Fibroblast of mammary gland (primary cell): Measurements from ENCODE around the gene FAM131B.
"Not testable (repeated sequence)": the region's sequence is repeated elsewhere in the genome, so short reads cannot be mapped to it uniquely, and the experiment has no call there.

ENCODE experiments used
- DNase-seq: peaks from one replicate; pipeline ENCODE4 v3.0.0-alpha.2; 2010; ENCODE audit warnings: low read depth
- H3K4me3 ChIP-seq: 2 replicates; pipeline ENCODE4 v1.5.1; 2011; ENCODE audit warnings: low read depth, mild to moderate bottlenecking, low read length, moderate library complexity; ENCODE audit not compliant: control insufficient read depth
- CTCF ChIP-seq: conservative IDR thresholded peaks from 2 replicates; pipeline ENCODE4 v1.5.1; 2011; ENCODE audit warnings: low read depth, low read length, inconsistent platforms; ENCODE audit not compliant: control insufficient read depth, insufficient read depth

FAM131B gene

GRCh38 chr7:143407287-143408251, 45.1 kb upstream of the FAM131B start:
- no peak overlapping the region for H3K4me3 ChIP-seq
- no peak for DNase-seq
- no peak for TF ChIP-seq CTCF

GRCh38 chr7:143406002-143406357, 43.5 kb upstream of the FAM131B start:
- DNase-seq, result no peak
- no peak overlapping the region for H3K4me3 ChIP-seq
- no peak for TF ChIP-seq CTCF

- no peak for DNase-seq
- no peak overlapping the region for H3K4me3 ChIP-seq
- TF ChIP-seq CTCF, result no peak
These were observed 42.9 kb upstream of the FAM131B start for GRCh38 chr7:143405173-143406001.

GRCh38 chr7:143402233-143402632, 39.7 kb upstream of the FAM131B start:
- H3K4me3 ChIP-seq, DNase-seq: not testable (repeated sequence)

- DNase-seq, result no peak
- TF ChIP-seq CTCF, result no peak
- H3K4me3 ChIP-seq, result no peak overlapping the region
These were observed 38.8 kb upstream of the FAM131B start for GRCh38 chr7:143401265-143401664.

- TF ChIP-seq CTCF, result no peak
- DNase-seq, result no peak
- no peak overlapping the region for H3K4me3 ChIP-seq
These were observed 37.1 kb upstream of the FAM131B start for GRCh38 chr7:143399642-143400041.

GRCh38 chr7:143399151-143399550, 36.6 kb upstream of the FAM131B start:
- H3K4me3 ChIP-seq, result no peak overlapping the region
- DNase-seq, result no peak
- no peak for TF ChIP-seq CTCF
